ENCODE results near the gene MYO1G. TPM values are rescaled to one million over a fixed set of nuclear protein-coding genes. Genes with fewer than 3 reads are reported as not detected.

MYO1G gene
- total RNA-seq, 4 donors from 2014 or later = 2.5 to 8.3 (median 6.4) TPM

- no peak for DNase-seq
- 52 to 88% methylated on average over 1 to 12 of the region's 16 CpGs for WGBS, 2 donors (ENCODE audit: low coverage in 1 of 2)
- H3K9me3 ChIP-seq = no peaks in the 10 kb centered on the region
- peaks cover 17% of the 10 kb centered on the region for H3K27me3 ChIP-seq
- H3K36me3 ChIP-seq = no peaks in the 10 kb centered on the region
- in situ Hi-C loops (cut with MboI; ENCODE audit: low pct_ligation_motif_present in 1 of 4, low pct_unique_long_range_greater_than_20kb in 1 of 4, low sequenced_read_pairs in 3 of 4) (loop anchor here in 1 of 4 donors (10.0 kb wide), 1 partner anchor 173 kb away; no protein-coding TSS in a partner anchor), intact Hi-C loops (cut with DNase I; ENCODE audit: low total_unique reads) (no loop called here)
- peak overlapping the region in 2 of 4 donors; percentile 33 to 39 for H3K4me3 ChIP-seq
- TF ChIP-seq POLR2AphosphoS5 (IDR thresholded peaks at IDR 0.05) (no peak), EP300 (IDR thresholded peaks at IDR 0.05; ENCODE audit: low read depth) (no peak), CTCF (IDR thresholded peaks at IDR 0.05) (no peak), POLR2A (IDR thresholded peaks at IDR 0.05) (no peak)
- H3K27ac ChIP-seq = no peak overlapping the region
- H3K4me1 ChIP-seq = peaks cover 0 to 13% (median 11%) of the 10 kb centered on the region in 4 donors
These were observed 16.9 kb downstream of the MYO1G start for GRCh38 chr7:44961844-44962482.

- TF ChIP-seq EP300 (IDR thresholded peaks at IDR 0.05; ENCODE audit: low read depth) = no peak
- no peak for TF ChIP-seq CTCF (IDR thresholded peaks at IDR 0.05)
- TF ChIP-seq POLR2AphosphoS5 (IDR thresholded peaks at IDR 0.05) = no peak
- no peak for TF ChIP-seq POLR2A (IDR thresholded peaks at IDR 0.05)
- no peak overlapping the region for H3K4me3 ChIP-seq
- no peaks in the 10 kb centered on the region for H3K36me3 ChIP-seq
- peaks cover 0 to 13% (median 11%) of the 10 kb centered on the region in 4 donors for H3K4me1 ChIP-seq
- in situ Hi-C loops (cut with MboI; ENCODE audit: low pct_ligation_motif_present in 1 of 4, low pct_unique_long_range_greater_than_20kb in 1 of 4, low sequenced_read_pairs in 3 of 4) = loop anchor here in 1 of 4 donors (10.0 kb wide), 1 partner anchor 175 kb away; no protein-coding TSS in a partner anchor
- H3K9me3 ChIP-seq = no peaks in the 10 kb centered on the region
- intact Hi-C loops (cut with DNase I; ENCODE audit: low total_unique reads) = no loop called here
- H3K27ac ChIP-seq = no peak overlapping the region
- DNase-seq = no peak
- WGBS, 2 donors (ENCODE audit: low coverage in 1 of 2) = 82% methylated on average over 4 of the region's 4 CpGs; no CpG with 5 or more reads in 1 of the 2 donors
- H3K27me3 ChIP-seq = peaks cover 17% of the 10 kb centered on the region
These were observed 18.7 kb downstream of the MYO1G start for GRCh38 chr7:44960011-44960580.

GRCh38 chr7:44959433-44959951 is 19.3 kb downstream of the MYO1G start:
- peaks cover 17% of the 10 kb centered on the region for H3K27me3 ChIP-seq
- intact Hi-C loops (cut with DNase I; ENCODE audit: low total_unique reads) = no loop called here
- H3K27ac ChIP-seq = no peak overlapping the region
- 63 to 67% methylated on average over 1 to 8 of the region's 8 CpGs for WGBS, 2 donors (ENCODE audit: low coverage in 1 of 2)
- in situ Hi-C loops (cut with MboI; ENCODE audit: low pct_ligation_motif_present in 1 of 4, low pct_unique_long_range_greater_than_20kb in 1 of 4, low sequenced_read_pairs in 3 of 4) = no loop called here
- no peak for DNase-seq
- no peak overlapping the region for H3K4me3 ChIP-seq
- H3K4me1 ChIP-seq = peaks cover 0 to 13% (median 11%) of the 10 kb centered on the region in 4 donors
- H3K9me3 ChIP-seq = no peaks in the 10 kb centered on the region
- H3K36me3 ChIP-seq = no peaks in the 10 kb centered on the region
- no peak for TF ChIP-seq POLR2AphosphoS5 (IDR thresholded peaks at IDR 0.05)
- TF ChIP-seq CTCF (IDR thresholded peaks at IDR 0.05) = no peak
- no peak for TF ChIP-seq POLR2A (IDR thresholded peaks at IDR 0.05)
- no peak for TF ChIP-seq EP300 (IDR thresholded peaks at IDR 0.05; ENCODE audit: low read depth)

GRCh38 chr7:44958645-44959344 is 20.0 kb downstream of the MYO1G start:
- Histone ChIP-seq H3K27me3 (peaks cover 17% of the 10 kb centered on the region), H3K4me3 (no peak overlapping the region), H3K4me1 (peaks cover 0 to 13% (median 11%) of the 10 kb centered on the region in 4 donors), H3K36me3 (no peaks in the 10 kb centered on the region), H3K27ac (no peak overlapping the region), H3K9me3 (no peaks in the 10 kb centered on the region)
- DNase-seq = no peak
- TF ChIP-seq POLR2AphosphoS5 (IDR thresholded peaks at IDR 0.05) = no peak
- TF ChIP-seq POLR2A (IDR thresholded peaks at IDR 0.05) = no peak
- TF ChIP-seq EP300 (IDR thresholded peaks at IDR 0.05; ENCODE audit: low read depth) = no peak
- TF ChIP-seq CTCF (IDR thresholded peaks at IDR 0.05) = no peak
- WGBS, 2 donors (ENCODE audit: low coverage in 1 of 2) = 52 to 55% methylated on average over 8 of the region's 8 CpGs
- in situ Hi-C loops (cut with MboI; ENCODE audit: low pct_ligation_motif_present in 1 of 4, low pct_unique_long_range_greater_than_20kb in 1 of 4, low sequenced_read_pairs in 3 of 4) = no loop called here
- intact Hi-C loops (cut with DNase I; ENCODE audit: low total_unique reads) = no loop called here
